GM12875 (cell line): ENCODE measurements around the gene PC.

ENCODE experiments used
- H3K4me3 ChIP-seq: one replicate; pipeline ENCODE4 v1.5.1; 2011; ENCODE audit warnings: low read depth, low read length, control low read depth
- CTCF ChIP-seq: IDR thresholded peaks from 2 replicates; pipeline ENCODE4 v1.5.1; 2011; ENCODE audit warnings: low read depth, mild to moderate bottlenecking, control low read depth, inconsistent platforms, low read length, moderate library complexity, borderline replicate concordance; ENCODE audit not compliant: insufficient read depth

The PC gene

GRCh38 chr11:66857927-66858185 is 100.3 kb downstream of the PC start:
- H3K4me3 ChIP-seq: no peak overlapping the region

GRCh38 chr11:66857234-66857926 is 100.8 kb downstream of the PC start:
- peak overlapping the region; percentile 76 for H3K4me3 ChIP-seq
- TF ChIP-seq CTCF: no peak

More at GRCh38 chr11:66857927-66858185, 100.3 kb downstream of the PC start:
- no peak for TF ChIP-seq CTCF

- TF ChIP-seq CTCF: 0 out of 2 replicates have a peak, but pooled peaks have one; percentile 2
- H3K4me3 ChIP-seq: peak within 1 kb of the TSS; percentile 76
Observed at GRCh38 chr11:66856496-66857233, 101.5 kb downstream of the PC start, which contains the start of gene LRFN4. LRFN4 (plus strand) TSS chr11:66857064; CDS start chr11:66857745, 681 bp downstream.

- TF ChIP-seq CTCF: no peak
- H3K4me3 ChIP-seq: peak overlapping the region; percentile 76
Observed at GRCh38 chr11:66855574-66856495, 102.3 kb downstream of the PC start.

GRCh38 chr11:66854729-66855211 is 103.4 kb downstream of the PC start:
- no peak for TF ChIP-seq CTCF
- H3K4me3 ChIP-seq: no peak overlapping the region

- no peak for TF ChIP-seq CTCF
- H3K4me3 ChIP-seq: no peak overlapping the region
Observed at GRCh38 chr11:66854231-66854661, 103.9 kb downstream of the PC start.
